NCI-H748 treated with DMSO at 0.1 percent for 48 hours (cell line): ENCODE measurements around the gene TBL1XR1.

ENCODE experiments used
- DNase-seq: peaks from one replicate; lab custom pipeline; 2025; lab: John Stamatoyannopoulos, UW

Gene TBL1XR1

GRCh38 chr3:177107461-177108239 lies 89.6 kb downstream of the TBL1XR1 start:
- DNase-seq = no peak

- no peak for DNase-seq
Measured at GRCh38 chr3:177106594-177106993, 90.7 kb downstream of the TBL1XR1 start.

DNA sequence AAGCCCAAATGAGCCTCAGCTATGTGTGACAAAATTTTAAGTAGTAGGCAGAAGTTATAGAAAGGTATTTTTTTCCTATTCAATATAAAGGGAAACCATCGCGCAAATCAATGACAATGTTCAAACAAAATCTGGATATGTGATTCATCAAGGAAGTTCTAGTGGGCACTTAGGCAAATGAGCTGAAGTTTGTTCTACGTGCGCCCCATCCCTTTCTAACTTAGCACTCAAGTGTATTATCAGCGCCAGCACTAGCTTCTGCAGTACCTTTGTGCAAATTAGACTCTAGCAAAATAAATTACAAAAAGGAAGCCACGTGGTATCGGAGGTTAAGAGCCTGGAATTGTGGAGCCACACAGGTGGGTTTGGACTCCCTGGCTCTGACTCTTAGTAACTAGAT lies 91.1 kb downstream of the TBL1XR1 start:
- DNase-seq = peak; percentile 15

DNA sequence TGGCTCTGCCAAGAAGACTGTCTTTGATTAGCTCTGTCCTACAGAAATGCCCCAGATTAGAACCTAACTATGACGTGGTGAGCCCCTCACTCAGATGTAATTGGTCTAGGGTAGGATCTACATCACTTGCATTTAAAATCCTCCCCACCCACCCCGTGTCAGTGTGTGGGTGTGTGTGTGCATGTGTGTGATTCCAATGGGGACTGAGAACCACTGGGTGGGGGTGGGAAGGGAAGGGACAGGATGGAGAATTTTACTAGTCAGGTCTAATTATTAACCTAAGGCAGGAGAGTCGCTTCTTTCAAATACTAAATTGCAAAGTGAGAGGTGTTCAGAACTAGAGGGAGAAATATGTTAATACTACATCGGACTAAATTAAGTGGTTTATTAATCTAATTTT lies 91.7 kb downstream of the TBL1XR1 start:
- no peak for DNase-seq

GRCh38 chr3:177104299-177104992 lies 92.8 kb downstream of the TBL1XR1 start:
- DNase-seq = no peak

- no peak for DNase-seq
Measured at GRCh38 chr3:177102553-177102952, 94.7 kb downstream of the TBL1XR1 start.

DNA sequence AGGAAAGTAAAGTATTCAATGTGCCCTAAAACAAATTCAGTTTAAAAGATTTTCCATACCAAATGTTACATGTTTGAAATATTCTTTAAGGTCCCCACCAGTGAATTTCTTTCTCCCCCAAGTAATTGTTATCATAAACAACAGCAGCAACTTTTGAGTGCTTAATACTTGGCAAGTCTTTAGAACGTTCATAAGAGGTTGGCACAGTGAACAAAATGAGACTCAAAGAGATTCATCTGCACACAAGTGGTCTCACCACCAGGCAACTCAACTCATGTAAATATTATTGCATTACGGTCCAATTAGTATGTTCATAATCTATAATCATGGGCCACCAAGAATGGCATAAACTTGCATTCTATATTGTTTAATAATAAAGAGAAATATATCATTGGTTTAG lies 98.7 kb downstream of the TBL1XR1 start:
- no peak for DNase-seq

GRCh38 chr3:177096615-177097014 lies 100.7 kb downstream of the TBL1XR1 start:
- no peak for DNase-seq

DNA sequence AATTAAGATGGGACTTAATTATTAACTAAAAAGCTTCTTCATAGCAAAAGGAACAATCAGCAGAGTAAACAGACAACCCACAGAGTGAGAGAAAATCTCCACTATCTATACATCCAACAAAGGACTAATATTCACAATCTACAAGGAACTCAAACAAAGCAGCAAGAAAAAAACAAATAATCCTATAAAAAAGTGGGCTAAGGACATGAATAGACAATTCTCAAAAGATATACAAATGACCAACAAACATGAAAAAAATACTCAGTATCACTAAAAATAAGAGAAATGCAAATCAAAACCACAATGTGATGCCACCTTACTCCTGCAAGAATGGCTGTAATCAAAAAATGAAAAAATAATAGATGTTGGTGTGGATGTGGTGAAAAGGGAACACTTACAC lies 103.3 kb downstream of the TBL1XR1 start:
- no peak for DNase-seq

DNA sequence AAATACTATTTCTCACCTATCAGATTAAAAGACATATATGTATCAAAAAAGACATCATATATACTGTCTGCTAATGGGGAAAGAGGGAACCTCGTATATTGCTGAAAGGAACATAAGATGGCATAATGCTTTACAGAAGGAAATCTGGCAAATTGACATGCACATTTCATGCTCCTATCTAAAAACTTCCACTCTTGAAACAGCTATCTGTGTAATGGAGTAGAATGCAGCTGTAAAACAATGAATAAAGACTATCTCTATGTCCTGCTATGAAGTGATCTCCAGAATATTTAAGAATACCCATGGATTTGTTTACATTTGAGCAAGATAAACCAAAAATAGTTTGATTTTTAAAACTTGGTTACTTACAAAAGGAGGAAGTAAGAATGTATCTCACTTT lies 107.4 kb downstream of the TBL1XR1 start:
- no peak for DNase-seq

GRCh38 chr3:177089110-177089509 lies 108.2 kb downstream of the TBL1XR1 start:
- no peak for DNase-seq

- DNase-seq = no peak
Measured at GRCh38 chr3:177085794-177086193, 111.5 kb downstream of the TBL1XR1 start.

- no peak for DNase-seq
Measured at GRCh38 chr3:177084616-177085015, 112.7 kb downstream of the TBL1XR1 start.

DNA sequence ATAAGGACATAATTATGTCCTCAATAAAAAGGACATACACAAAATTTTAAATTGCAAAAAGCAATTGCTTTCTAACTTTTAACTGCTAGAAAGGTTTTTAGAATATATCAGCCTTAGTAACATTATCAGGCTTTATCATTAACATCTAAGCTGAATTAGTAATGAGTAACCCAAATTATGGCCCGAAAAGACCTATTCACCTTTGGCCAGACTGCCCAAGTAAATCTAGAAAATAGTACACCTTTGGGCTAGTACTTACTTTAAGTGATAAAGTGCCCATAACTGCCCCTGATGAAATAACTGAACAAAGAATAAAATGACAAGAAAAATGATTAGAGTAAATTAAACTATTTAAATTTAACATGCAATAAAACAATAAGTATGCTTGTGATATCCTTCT lies 117.2 kb downstream of the TBL1XR1 start:
- DNase-seq = no peak

DNA sequence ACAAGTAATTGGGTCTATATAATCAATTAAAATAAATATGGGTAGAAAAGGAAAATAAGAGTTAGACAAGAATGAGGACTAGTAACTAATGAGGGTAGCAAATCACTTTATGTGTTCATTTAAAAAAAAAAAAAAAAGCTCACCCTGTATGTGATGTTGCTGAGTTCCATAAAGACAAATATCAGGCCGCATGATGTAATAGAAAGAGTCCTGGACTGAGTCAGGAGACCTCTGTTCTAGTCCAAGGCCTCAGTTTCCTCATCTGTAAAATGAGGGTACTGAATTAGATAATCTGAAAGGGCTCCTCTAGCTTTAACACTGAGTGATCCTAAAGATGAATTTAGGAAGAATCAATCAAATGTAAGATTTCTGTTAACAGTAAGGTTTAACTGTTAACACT lies 117.6 kb downstream of the TBL1XR1 start:
- no peak for DNase-seq

DNA sequence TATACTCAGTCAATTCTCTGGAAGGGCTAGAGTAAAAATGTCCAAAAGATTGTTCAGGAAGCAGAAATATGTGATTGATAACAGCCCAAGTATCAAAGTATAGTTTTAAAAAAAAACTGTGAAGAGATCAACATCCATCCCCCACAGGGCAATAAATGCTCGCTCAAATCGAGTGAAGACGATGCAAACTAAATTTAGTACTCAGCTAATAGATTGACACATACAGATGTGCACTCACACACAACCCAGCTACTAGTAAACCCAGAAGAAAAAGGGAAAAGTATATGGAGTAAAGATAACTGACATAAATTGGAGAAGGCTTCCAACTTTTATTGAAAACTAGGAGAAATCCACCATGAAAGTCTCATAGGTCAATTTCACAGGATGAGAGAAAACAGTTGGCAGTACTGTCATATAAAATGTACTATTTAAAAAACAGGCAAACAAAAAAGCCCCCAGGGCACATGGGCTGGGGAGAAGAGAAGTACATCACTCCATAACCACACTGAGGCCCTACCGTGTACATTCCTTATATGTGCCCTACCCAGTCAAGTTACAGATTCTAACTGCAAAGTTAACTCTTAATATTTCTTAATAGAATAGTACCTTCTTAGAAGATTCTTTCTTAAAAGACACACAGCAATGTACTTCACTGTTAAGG lies 125.7 kb downstream of the TBL1XR1 start:
- DNase-seq = no peak

- no peak for DNase-seq
Measured at GRCh38 chr3:177069514-177070329, 127.6 kb downstream of the TBL1XR1 start.

DNA sequence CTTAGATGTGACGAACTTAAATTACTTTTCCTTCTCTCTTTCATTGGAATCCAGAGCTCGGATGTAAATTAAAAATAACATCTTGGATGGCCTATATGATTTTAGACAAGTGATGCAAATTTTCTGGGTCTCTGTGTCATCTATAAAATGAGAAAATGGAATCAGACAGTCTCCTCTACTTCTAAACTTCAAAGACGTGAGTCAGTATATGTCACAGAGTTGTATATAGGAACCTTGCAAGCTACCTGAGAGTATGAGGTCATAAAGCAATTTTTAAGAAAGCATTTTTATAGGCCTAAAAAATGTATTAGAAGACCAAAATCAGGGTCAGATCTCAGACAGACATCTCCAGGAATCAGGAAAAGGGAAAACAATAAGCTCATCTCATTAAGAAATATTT lies 128.3 kb downstream of the TBL1XR1 start:
- no peak for DNase-seq

DNA sequence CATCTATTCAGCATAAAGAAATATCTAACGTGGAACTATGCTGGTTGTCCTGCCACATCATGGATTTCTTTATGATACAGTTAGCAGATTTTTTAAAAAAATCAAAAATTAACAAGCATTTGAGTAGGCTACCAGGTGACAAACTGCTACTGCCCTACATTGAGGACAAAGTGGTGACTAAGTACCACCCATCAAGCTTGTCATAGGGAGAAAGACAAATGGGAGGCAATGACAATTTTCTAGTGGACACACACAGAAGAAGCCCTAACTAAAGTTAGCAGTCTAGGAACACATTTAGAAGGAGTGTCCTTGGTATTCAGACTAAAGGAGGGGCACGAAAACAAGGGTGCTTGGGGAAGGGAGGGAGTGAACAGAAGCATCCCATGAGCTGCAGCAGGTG lies 131.2 kb downstream of the TBL1XR1 start:
- no peak for DNase-seq

- DNase-seq = no peak
Measured at GRCh38 chr3:177065285-177066033, 131.8 kb downstream of the TBL1XR1 start.

GRCh38 chr3:177062052-177062732 lies 135.1 kb downstream of the TBL1XR1 start:
- DNase-seq = no peak
